Activated B cell treated with CpG ODN at 0.5 μM for 24 hours (primary cell): ENCODE measurements around the gene ODC1. TPM values are rescaled to one million over a fixed set of nuclear protein-coding genes. Genes with fewer than 3 reads are reported as not detected.

Experiments used
- ATAC-seq: fragments of 200-7000 bp; cut with Tn5 transposase; one replicate; pipeline ENCODE4 v1.10.0; 2021; ENCODE audit warnings: low read depth, mild to moderate bottlenecking, moderate library complexity
- CTCF ChIA-PET: fragments of 350-600 bp; sonication (Branson Sonifier 250); formaldehyde crosslinking; loops from one replicate; lab custom pipeline; 2021; ENCODE audit warnings: antibody characterized with exemption; lab: Charles Lee
- POLR2A ChIA-PET: fragments of 350-600 bp; sonication (Branson Sonifier 250); formaldehyde crosslinking; loops from one replicate; lab custom pipeline; 2021; ENCODE audit warnings: antibody characterized with exemption; lab: Charles Lee
- DNase-seq: peaks from one replicate; pipeline ENCODE4 v3.0.0; 2022
- H3K27ac Mint-ChIP-seq: one replicate; pipeline ENCODE4 v1.8.0; 2020; ENCODE audit warnings: mixed read lengths
- H3K27me3 Mint-ChIP-seq: one replicate; pipeline ENCODE4 v1.8.0; 2021; ENCODE audit warnings: mixed read lengths
- H3K36me3 Mint-ChIP-seq: one replicate; pipeline ENCODE4 v1.8.0; 2021; ENCODE audit warnings: low read depth, mixed read lengths
- H3K4me1 Mint-ChIP-seq: one replicate; pipeline ENCODE4 v1.8.0; 2021; ENCODE audit warnings: mixed read lengths
- H3K4me3 Mint-ChIP-seq: one replicate; pipeline ENCODE4 v1.8.0; 2020; ENCODE audit warnings: mild to moderate bottlenecking, mixed read lengths
- H3K9me3 Mint-ChIP-seq: one replicate; pipeline ENCODE4 v1.8.0; 2020; ENCODE audit warnings: mixed read lengths
- intact Hi-C: fragments of 100-400 bp; cut with micrococcal nuclease; formaldehyde crosslinking; loops from one replicate; pipeline ENCODE4 v1.15.1; 2024
- total RNA-seq: library from RNA; stranded (reverse); gene quantifications from 2 replicates; pipeline ENCODE4 v1.2.3, GENCODE V29; 2022
- TF ChIP-seq, protein P1 (sequence below): fragments of 200-600 bp; IDR thresholded peaks from one replicate; pipeline ENCODE4 v1.8.0; 2022; ENCODE audit warnings: antibody characterized with exemption, mild to moderate bottlenecking

Gene ODC1
- total RNA-seq, 1 donor from 2014 or later, result 192 TPM

DNA sequence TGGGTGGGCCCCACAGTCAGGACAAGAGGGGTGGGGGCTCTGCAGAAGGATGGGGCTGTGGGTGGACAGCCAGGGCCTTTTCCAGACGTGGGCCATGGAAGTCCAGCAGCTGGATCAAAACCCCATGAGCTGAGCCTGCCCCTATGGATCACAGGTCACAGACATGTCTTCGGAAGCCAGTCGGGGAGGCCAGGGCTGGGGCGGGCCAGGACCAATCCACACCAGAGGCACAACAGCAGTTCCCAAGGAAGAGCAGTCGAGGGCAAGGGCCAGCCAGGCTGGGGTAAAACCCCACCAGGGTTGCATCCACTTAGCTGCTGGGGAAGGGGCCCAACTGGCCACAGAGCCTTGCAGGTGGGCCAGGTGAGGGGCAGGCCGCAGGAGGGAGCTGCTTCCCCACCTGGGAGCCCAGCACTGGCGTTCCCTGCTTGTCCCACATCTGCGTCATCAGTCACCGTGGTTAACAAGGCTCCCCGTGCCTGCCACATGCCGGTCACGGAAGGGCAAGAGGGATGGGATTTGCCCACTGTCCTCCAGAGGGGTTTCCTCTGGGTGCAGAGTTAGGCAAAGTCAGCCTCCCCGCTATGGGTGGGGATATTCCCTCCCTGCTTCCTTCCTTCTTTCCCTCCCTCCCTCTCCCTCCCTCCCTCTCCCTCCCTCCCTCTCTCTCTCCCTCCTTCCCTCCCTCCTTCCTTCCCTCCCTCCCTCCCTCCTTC is 46.4 kb upstream of the ODC1 start:
- POLR2A ChIA-PET, result interaction anchor here (2.0 kb wide), 1 partner anchor 47 kb away, joined by 12 read pairs; the partner anchor contains the start of gene ODC1
- CTCF ChIA-PET, result no interaction called here
- H3K9me3 Mint-ChIP-seq, result no peaks in the 10 kb centered on the region
- no peak overlapping the region for H3K27ac Mint-ChIP-seq
- H3K27me3 Mint-ChIP-seq, result peaks cover 17% of the 10 kb centered on the region
- no peaks in the 10 kb centered on the region for H3K36me3 Mint-ChIP-seq
- peaks cover 15% of the 10 kb centered on the region for H3K4me1 Mint-ChIP-seq
- TF ChIP-seq, protein P1, sequence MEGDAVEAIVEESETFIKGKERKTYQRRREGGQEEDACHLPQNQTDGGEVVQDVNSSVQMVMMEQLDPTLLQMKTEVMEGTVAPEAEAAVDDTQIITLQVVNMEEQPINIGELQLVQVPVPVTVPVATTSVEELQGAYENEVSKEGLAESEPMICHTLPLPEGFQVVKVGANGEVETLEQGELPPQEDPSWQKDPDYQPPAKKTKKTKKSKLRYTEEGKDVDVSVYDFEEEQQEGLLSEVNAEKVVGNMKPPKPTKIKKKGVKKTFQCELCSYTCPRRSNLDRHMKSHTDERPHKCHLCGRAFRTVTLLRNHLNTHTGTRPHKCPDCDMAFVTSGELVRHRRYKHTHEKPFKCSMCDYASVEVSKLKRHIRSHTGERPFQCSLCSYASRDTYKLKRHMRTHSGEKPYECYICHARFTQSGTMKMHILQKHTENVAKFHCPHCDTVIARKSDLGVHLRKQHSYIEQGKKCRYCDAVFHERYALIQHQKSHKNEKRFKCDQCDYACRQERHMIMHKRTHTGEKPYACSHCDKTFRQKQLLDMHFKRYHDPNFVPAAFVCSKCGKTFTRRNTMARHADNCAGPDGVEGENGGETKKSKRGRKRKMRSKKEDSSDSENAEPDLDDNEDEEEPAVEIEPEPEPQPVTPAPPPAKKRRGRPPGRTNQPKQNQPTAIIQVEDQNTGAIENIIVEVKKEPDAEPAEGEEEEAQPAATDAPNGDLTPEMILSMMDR, result no peak
- ATAC-seq (no peak), DNase-seq (no peak)
- H3K4me3 Mint-ChIP-seq, result no peak overlapping the region
- intact Hi-C loops, result no loop called here

DNA sequence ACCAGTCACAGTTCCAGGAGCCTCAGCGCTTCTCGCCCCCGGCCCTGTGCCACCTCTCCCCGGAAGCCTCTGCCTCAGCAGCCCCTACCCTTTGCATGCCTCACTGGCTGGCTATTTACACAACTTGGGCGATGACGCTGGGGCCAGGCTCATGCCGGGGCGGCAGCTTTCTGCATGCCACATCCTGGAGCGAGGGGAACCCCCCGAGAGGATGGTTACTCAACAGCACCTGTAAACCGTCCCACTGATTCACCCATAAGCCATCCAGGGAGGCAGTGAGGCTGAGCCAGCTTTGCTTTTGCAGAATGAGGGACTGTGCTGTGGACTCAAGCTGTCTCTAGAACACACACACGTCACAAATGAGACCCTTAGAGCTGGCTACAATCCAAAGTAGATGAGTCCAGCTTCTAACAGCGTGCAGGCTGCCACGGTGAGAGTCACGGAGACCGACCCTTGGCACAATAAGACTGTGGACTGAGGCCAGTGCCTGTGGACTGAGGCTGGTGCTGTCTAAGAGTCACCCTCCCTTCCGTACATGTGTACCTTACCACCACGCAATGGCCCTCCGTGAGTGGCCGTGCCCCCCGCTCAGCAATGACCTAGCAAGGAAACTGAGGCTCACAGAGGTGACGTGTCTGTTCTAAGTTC is 45.6 kb upstream of the ODC1 start:
- TF ChIP-seq, protein P1, result no peak
- ChIA-PET CTCF (no interaction called here), POLR2A (interaction anchor here (0.6 to 2.0 kb wide), 3 partner anchors 46 to 90 kb away, joined by 4 to 12 read pairs (median 8); partner anchors contain the start of gene ODC1)
- Mint-ChIP-seq H3K4me3 (no peak overlapping the region), H3K27ac (peak overlapping the region; percentile 46), H3K9me3 (no peaks in the 10 kb centered on the region), H3K4me1 (peaks cover 15% of the 10 kb centered on the region), H3K36me3 (no peaks in the 10 kb centered on the region), H3K27me3 (peaks cover 15% of the 10 kb centered on the region)
- peak; percentile 42 for DNase-seq
- intact Hi-C loops, result loop anchor here (2.0 kb wide), 1 partner anchor 45 kb away; the partner anchor contains the start of gene ODC1
- ATAC-seq, result peak; percentile 96

DNA sequence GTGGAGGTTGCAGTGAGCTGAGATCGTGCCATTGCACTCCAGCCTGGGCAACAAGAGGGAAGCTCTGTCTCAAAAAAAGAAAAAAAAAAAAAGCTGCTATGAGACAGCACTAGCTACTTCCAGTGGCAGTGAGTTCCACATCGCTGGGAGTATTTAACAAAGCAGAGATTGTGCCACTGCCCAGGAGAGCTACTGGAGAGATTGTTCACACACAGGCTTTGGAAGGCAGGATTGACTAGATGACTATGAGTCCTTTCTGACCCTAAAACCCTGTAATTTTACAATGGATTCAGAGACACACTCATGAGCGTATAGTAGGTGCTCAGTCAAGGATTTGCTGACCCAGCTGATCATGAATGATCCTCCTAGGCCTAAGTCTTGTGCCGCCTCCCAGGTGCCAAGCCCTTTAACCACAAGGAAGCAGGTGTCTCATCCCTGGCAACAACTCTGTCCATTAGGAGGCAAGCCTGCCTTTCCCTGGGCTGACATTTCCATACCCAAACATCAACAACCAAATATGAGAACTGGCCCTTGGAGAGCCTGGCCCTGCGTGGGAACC is 45.0 kb upstream of the ODC1 start:
- intact Hi-C loops, result loop anchor here (2.0 kb wide), 1 partner anchor 44 kb away; the partner anchor contains the start of gene ODC1
- Mint-ChIP-seq H3K27ac (peak overlapping the region; percentile 46), H3K9me3 (no peaks in the 10 kb centered on the region), H3K36me3 (no peaks in the 10 kb centered on the region), H3K27me3 (peaks cover 18% of the 10 kb centered on the region), H3K4me3 (no peak overlapping the region), H3K4me1 (peaks cover 15% of the 10 kb centered on the region)
- CTCF ChIA-PET, result no interaction called here
- DNase-seq (no peak), ATAC-seq (no peak)
- POLR2A ChIA-PET, result interaction anchor here (0.7 to 2.0 kb wide), 3 partner anchors 45 to 184 kb away, joined by 3 to 12 read pairs (median 4); partner anchors contain the start of gene ODC1
- TF ChIP-seq, protein P1, result no peak

DNA sequence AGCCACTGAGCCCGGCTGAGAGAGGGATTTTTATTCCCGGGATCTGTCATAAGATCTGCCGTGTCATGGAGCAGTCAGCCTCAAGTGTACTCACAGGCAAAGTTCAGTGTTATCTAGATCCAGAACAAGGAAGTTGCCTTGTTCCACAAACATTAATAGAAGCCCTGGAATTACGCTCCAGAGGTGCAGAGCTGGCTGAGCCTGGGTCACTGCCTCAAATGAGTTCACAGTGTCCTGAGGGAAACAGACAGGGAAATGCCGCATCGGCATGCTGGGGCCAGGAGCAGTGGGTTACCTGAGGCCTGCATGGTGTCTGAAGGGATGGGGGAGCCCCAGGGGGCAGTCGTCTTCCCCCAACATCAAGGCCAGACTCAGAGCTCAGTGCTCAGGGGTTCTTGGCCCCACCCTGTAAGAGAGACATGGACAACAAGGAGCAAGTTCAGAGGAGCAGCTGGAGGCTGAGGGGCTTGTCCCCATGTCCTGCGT is 42.7 kb upstream of the ODC1 start:
- Mint-ChIP-seq H3K36me3 (no peaks in the 10 kb centered on the region), H3K9me3 (no peaks in the 10 kb centered on the region), H3K4me1 (peaks cover 15% of the 10 kb centered on the region), H3K27me3 (peaks cover 10% of the 10 kb centered on the region), H3K4me3 (no peak overlapping the region), H3K27ac (no peak overlapping the region)
- no peak for ATAC-seq
- TF ChIP-seq, protein P1, result no peak
- no peak for DNase-seq
- CTCF ChIA-PET, result no interaction called here
- intact Hi-C loops, result no loop called here
- POLR2A ChIA-PET, result no interaction called here
